Measurements from ENCODE around the gene KIF26B.

The KIF26B gene

GRCh38 chr1:245215071-245215470 lies 60.3 kb downstream of the KIF26B start:
- TF ChIP-seq CTCF (IDR thresholded peaks at IDR 0.05; ENCODE audit: borderline replicate concordance, control extremely low read depth, extremely low read depth, insufficient read depth, missing control alignments): no peak
- no peak for DNase-seq (ENCODE audit: low spot score)
- in situ Hi-C loops (cut with MboI; ENCODE audit: low sequenced_read_pairs, unreplicated experiment): no loop called here

- no peak for TF ChIP-seq CTCF (IDR thresholded peaks at IDR 0.05; ENCODE audit: borderline replicate concordance, control extremely low read depth, extremely low read depth, insufficient read depth, missing control alignments)
- no peak for DNase-seq (ENCODE audit: low spot score)
- in situ Hi-C loops (cut with MboI; ENCODE audit: low sequenced_read_pairs, unreplicated experiment): no loop called here
Measured at GRCh38 chr1:245216366-245217115, 61.8 kb downstream of the KIF26B start.

DNA sequence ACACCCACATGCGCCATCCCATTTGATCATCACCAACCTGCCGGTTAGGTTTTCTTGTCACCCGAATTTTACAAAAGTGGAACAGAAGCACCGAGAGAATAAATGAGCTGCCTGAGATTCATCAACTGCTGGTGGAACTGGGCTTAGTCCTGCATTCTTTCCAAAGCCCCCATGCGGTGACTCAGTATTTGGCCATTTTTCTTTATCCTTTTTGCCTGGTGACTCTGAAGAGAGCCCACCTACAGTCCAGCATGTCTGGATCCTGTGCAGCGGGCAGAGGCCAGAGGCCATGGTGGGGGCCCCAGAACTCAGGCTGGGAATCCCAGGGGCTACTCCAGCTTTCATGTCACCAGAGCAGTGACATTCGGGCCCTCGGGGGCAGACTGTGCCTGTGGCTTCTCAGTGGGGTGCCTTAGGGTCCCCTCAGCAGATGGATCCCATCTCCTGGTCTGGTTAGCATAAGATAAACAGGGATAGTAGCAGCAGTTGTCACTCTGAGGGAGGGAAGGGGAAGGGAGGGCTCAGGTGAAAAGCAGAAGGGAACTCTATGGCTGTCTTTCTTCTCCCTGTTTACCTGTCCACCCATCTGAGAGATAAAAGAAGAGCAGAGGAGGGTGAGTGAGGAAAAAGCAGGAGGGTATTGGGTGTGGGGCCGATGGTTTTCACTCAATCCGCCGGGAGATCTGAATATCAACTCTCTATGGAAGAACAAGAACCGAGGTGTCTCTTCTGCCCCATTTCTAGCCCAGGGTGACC lies 63.2 kb downstream of the KIF26B start:
- in situ Hi-C loops (cut with MboI; ENCODE audit: low sequenced_read_pairs, unreplicated experiment): no loop called here
- DNase-seq (ENCODE audit: low spot score): no peak
- no peak for TF ChIP-seq CTCF (IDR thresholded peaks at IDR 0.05; ENCODE audit: borderline replicate concordance, control extremely low read depth, extremely low read depth, insufficient read depth, missing control alignments)

DNA sequence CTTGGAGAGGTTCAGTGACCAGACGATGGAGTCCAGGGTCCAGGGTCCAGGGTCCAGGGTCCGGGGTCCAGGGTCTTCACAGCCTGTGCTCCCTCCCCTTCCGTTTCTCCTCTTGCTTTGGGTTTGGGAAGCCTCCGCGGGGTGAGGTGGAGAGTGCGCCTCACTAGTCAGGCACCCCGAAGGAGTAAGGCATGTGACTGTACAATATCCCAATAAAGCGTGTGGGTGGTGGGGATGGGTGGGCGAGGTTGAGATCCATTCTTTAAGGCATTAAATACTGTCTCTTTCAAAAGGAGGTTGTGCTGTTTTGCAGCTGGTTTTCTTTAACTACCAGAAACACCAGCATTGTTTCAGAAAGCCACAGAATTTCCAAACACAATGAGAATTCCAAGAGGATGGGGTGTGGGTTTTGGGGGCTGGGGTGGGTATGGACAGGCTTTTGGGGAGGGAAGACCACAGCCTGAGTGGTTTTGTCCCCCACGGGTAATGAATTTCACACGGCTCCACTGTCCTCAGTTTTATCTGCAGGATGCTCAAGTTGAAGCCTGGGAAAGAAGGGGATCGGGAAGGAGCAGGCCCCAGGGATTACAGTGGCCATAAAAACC lies 65.7 kb downstream of the KIF26B start:
- DNase-seq (ENCODE audit: low spot score): no peak
- no peak for TF ChIP-seq CTCF (IDR thresholded peaks at IDR 0.05; ENCODE audit: borderline replicate concordance, control extremely low read depth, extremely low read depth, insufficient read depth, missing control alignments)
- in situ Hi-C loops (cut with MboI; ENCODE audit: low sequenced_read_pairs, unreplicated experiment): no loop called here

DNA sequence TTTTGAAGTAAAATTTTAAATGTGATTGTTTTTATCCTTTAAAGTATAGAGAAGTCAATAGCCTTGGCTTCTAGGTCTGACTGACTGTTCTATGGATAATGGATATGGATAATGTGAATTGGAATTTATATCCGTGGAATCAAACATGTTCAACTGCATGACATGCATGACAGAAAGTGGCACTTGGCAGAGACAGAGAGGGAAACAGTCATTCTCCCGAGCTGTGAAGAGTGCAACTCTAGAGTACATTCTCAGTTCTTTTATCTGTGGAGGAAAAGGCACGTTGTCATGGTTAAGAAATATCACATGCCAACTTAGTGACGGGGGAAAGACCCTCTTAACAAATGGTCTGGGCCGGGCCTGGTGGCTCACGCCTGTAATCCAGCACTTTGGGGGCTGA lies 67.0 kb downstream of the KIF26B start:
- no peak for DNase-seq (ENCODE audit: low spot score)
- in situ Hi-C loops (cut with MboI; ENCODE audit: low sequenced_read_pairs, unreplicated experiment): no loop called here
- TF ChIP-seq CTCF (IDR thresholded peaks at IDR 0.05; ENCODE audit: borderline replicate concordance, control extremely low read depth, extremely low read depth, insufficient read depth, missing control alignments): no peak

GRCh38 chr1:245222931-245223595 lies 68.3 kb downstream of the KIF26B start:
- no peak for TF ChIP-seq CTCF (IDR thresholded peaks at IDR 0.05; ENCODE audit: borderline replicate concordance, control extremely low read depth, extremely low read depth, insufficient read depth, missing control alignments)
- no peak for DNase-seq (ENCODE audit: low spot score)
- in situ Hi-C loops (cut with MboI; ENCODE audit: low sequenced_read_pairs, unreplicated experiment): no loop called here

Data from GM13976 (cell line).